Activated CD8-positive, alpha-beta memory T cell treated with anti-CD3 and anti-CD28 coated beads, Interleukin-2, amount 50 U/mL, for 4 hours (primary cell): ENCODE results near the gene DIABLO.
"Not testable (repeated sequence)": the region's sequence is repeated elsewhere in the genome, so short reads cannot be mapped to it uniquely, and the experiment has no call there.

Source experiments
- DNase-seq: peaks from one replicate; pipeline ENCODE4 v3.0.0-alpha.2; 2020

DIABLO gene

GRCh38 chr12:122225683-122226365, at the start of gene DIABLO:
TSS of gene DIABLO (minus strand) at chr12:122226052. CDS start at chr12:122226014, 38 bp downstream.
- peak; percentile 100 for DNase-seq

- DNase-seq = no peak
Observed at GRCh38 chr12:122275459-122275858, 49.6 kb upstream of the DIABLO start.

GRCh38 chr12:122266230-122266901, 40.5 kb upstream of the DIABLO start, which contains the start of gene VPS33A:
TSS of gene VPS33A (minus strand) at chr12:122266494. CDS start at chr12:122266408, 86 bp downstream.
- peak; percentile 91 for DNase-seq

GRCh38 chr12:122265886-122266229, 40.0 kb upstream of the DIABLO start:
- DNase-seq = peak; percentile 51

GRCh38 chr12:122265476-122265875, 39.6 kb upstream of the DIABLO start:
- no peak for DNase-seq

GRCh38 chr12:122260735-122261134, 34.9 kb upstream of the DIABLO start:
- not testable (repeated sequence) for DNase-seq

GRCh38 chr12:122258939-122259338, 33.1 kb upstream of the DIABLO start:
- not testable (repeated sequence) for DNase-seq

GRCh38 chr12:122258462-122258861, 32.6 kb upstream of the DIABLO start:
- DNase-seq = not testable (repeated sequence)

- no peak for DNase-seq
Observed at GRCh38 chr12:122250536-122250935, 24.7 kb upstream of the DIABLO start.

GRCh38 chr12:122250047-122250446, 24.2 kb upstream of the DIABLO start:
- DNase-seq = no peak

- no peak for DNase-seq
Observed at GRCh38 chr12:122245553-122245952, 19.7 kb upstream of the DIABLO start.

GRCh38 chr12:122244565-122245371, 18.9 kb upstream of the DIABLO start:
- DNase-seq = no peak

GRCh38 chr12:122243965-122244364, 18.1 kb upstream of the DIABLO start:
- DNase-seq = no peak

- DNase-seq = no peak
Observed at GRCh38 chr12:122238861-122239260, 13.0 kb upstream of the DIABLO start.

- no peak for DNase-seq
Observed at GRCh38 chr12:122235741-122236140, 9.9 kb upstream of the DIABLO start.

- DNase-seq = no peak
Observed at GRCh38 chr12:122232691-122233090, 6.8 kb upstream of the DIABLO start.

- no peak for DNase-seq
Observed at GRCh38 chr12:122230798-122231197, 4.9 kb upstream of the DIABLO start.

GRCh38 chr12:122228092-122228491, 2.2 kb upstream of the DIABLO start:
- no peak for DNase-seq

GRCh38 chr12:122227341-122227740, 1.5 kb upstream of the DIABLO start:
- peak; percentile 59 for DNase-seq

- DNase-seq = no peak
Observed at GRCh38 chr12:122226366-122227125, 694 bp upstream of the DIABLO start.

- DNase-seq = no peak
Observed at GRCh38 chr12:122216445-122216844, 9.4 kb downstream of the DIABLO start.

- no peak for DNase-seq
Observed at GRCh38 chr12:122215771-122216170, 10.1 kb downstream of the DIABLO start.
